GM13976 (cell line): ENCODE results near the gene EEF1AKMT3.
A peak's percentile ranks its signal among the peaks of the same experiment; 100 is the strongest.

ENCODE experiments used
- DNase-seq: peaks from one replicate; pipeline ENCODE4 v3.0.0; 2012; ENCODE audit warnings: low spot score
- CTCF ChIP-seq: IDR thresholded peaks from 2 replicates; pipeline ENCODE4 v1.5.1; 2012; ENCODE audit warnings: borderline replicate concordance, mild to moderate bottlenecking; ENCODE audit not compliant: insufficient read depth; ENCODE audit errors: extremely low read depth, missing control alignments, control extremely low read depth
- in situ Hi-C: fragments of 300-500 bp; cut with MboI; formaldehyde crosslinking; loops from one replicate; pipeline ENCODE4 v1.12.0; 2022; ENCODE audit warnings: low sequenced_read_pairs, mixed read lengths, inconsistent platforms; ENCODE audit not compliant: unreplicated experiment

The EEF1AKMT3 gene

GRCh38 chr12:57772429-57773322 is at the start of gene EEF1AKMT3:
EEF1AKMT3 (plus strand) TSS chr12:57772614; CDS start chr12:57772725, 111 bp downstream.
- in situ Hi-C loops, result no loop called here
- no peak for TF ChIP-seq CTCF
- peak; percentile 51 for DNase-seq

GRCh38 chr12:57722716-57723629 is 49.4 kb upstream of the EEF1AKMT3 start:
- in situ Hi-C loops, result no loop called here
- peak; percentile 21 for DNase-seq
- TF ChIP-seq CTCF, result no peak

- in situ Hi-C loops, result no loop called here
- TF ChIP-seq CTCF, result no peak
- DNase-seq, result no peak
These were observed 48.8 kb upstream of the EEF1AKMT3 start for GRCh38 chr12:57723630-57723962.

- peak; percentile 32 for DNase-seq
- no peak for TF ChIP-seq CTCF
- in situ Hi-C loops, result no loop called here
These were observed 48.1 kb upstream of the EEF1AKMT3 start for GRCh38 chr12:57724003-57724935.

- TF ChIP-seq CTCF, result no peak
- DNase-seq, result peak; percentile 37
- in situ Hi-C loops, result no loop called here
These were observed 47.3 kb upstream of the EEF1AKMT3 start for GRCh38 chr12:57724936-57725740.
